Measurements from ENCODE around the gene GRPEL1.

DNA sequence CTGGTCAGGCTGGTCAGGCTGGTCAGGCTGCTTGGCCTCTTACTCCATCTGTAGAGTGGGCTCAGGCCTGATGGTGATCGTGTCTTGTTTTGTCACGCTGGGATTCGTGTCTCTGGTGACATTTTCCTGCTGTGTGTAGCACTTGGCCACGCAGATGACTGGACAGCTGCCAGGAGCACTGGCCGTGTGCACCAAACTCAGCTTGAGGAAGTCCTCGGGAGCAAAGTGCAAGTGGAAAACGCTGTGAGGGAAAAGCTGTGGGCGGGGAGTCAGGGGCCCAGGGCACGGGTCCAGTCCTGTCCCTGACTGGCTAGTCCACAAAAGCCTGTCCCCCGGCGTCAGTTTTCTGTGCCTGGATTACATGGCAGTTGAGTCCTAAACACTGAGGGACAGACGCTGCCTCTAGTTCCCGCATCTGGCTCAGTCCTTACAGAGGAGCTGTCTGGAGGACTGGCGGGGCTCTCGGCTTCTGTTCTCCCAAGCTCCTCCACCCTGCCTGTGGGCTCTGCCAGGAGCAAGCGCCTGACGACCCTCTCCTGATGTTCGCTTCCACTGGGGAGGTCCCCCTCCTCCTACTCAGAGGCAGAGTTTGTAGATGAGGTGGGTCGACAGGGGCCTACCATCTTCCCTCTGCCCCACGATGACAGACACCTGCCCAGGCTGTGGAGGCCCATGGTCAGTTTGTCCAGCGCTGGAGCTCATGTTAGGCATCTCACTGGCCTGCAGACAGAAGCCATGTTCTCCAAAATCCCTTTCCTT, 35.9 kb upstream of the GRPEL1 start:
- TF ChIP-seq POLR2A (IDR thresholded peaks at IDR 0.05) = no peak
- TF ChIP-seq, protein P1, sequence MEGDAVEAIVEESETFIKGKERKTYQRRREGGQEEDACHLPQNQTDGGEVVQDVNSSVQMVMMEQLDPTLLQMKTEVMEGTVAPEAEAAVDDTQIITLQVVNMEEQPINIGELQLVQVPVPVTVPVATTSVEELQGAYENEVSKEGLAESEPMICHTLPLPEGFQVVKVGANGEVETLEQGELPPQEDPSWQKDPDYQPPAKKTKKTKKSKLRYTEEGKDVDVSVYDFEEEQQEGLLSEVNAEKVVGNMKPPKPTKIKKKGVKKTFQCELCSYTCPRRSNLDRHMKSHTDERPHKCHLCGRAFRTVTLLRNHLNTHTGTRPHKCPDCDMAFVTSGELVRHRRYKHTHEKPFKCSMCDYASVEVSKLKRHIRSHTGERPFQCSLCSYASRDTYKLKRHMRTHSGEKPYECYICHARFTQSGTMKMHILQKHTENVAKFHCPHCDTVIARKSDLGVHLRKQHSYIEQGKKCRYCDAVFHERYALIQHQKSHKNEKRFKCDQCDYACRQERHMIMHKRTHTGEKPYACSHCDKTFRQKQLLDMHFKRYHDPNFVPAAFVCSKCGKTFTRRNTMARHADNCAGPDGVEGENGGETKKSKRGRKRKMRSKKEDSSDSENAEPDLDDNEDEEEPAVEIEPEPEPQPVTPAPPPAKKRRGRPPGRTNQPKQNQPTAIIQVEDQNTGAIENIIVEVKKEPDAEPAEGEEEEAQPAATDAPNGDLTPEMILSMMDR (IDR thresholded peaks at IDR 0.05) = no peak
